Measurements from ENCODE around the gene CDH13.

GRCh38 chr16:82728901-82729300 lies 102.1 kb downstream of the CDH13 start:
- TF ChIP-seq CTCF (IDR thresholded peaks at IDR 0.05; ENCODE audit: low read depth, low read length) (no peak), EZH2phosphoT487 (IDR thresholded peaks at IDR 0.05; ENCODE audit: low read depth) (no peak)

Data from OCI-LY3 (cell line).